ENCODE measurements around the gene VIPR2. TPM values are rescaled to one million over a fixed set of nuclear protein-coding genes. Genes with fewer than 3 reads are reported as not detected.

Gene VIPR2
- total and polyA plus RNA-seq, 2 experiments from 2014 or later: 1.3 to 2.7 TPM

GRCh38 chr7:159042103-159042502 lies 102.6 kb downstream of the VIPR2 start (continued):
- TF ChIP-seq STAT1 (IDR thresholded peaks at IDR 0.05; ENCODE audit: unreplicated experiment): no peak
- TF ChIP-seq ZNF331 (CRISPR knock-in tag; IDR thresholded peaks at IDR 0.05; ENCODE audit: low read depth): no peak
- no peak for TF ChIP-seq NANOG (IDR thresholded peaks at IDR 0.05; ENCODE audit: borderline replicate concordance)
- no peak for TF ChIP-seq POLR2AphosphoS5 (IDR thresholded peaks at IDR 0.05; ENCODE audit: low read depth)
- no peak for TF ChIP-seq EZH2 (IDR thresholded peaks at IDR 0.05; ENCODE audit: low read depth, unreplicated experiment)
- TF ChIP-seq JUNB (IDR thresholded peaks at IDR 0.05; ENCODE audit: unreplicated experiment): no peak
- TF ChIP-seq CREB1 (CRISPR knock-in tag; IDR thresholded peaks at IDR 0.05; ENCODE audit: low read depth): no peak
- no peak for TF ChIP-seq EZH2phosphoT487 (IDR thresholded peaks at IDR 0.05; ENCODE audit: unreplicated experiment)

- no peak overlapping the region for H3K27ac Mint-ChIP-seq
- peaks cover 73% of the 10 kb centered on the region for H3K9me3 Mint-ChIP-seq
- H3K36me3 Mint-ChIP-seq (ENCODE audit: low read depth): peaks cover 6% of the 10 kb centered on the region; the same call in 2 of the 3 replicates
- TF ChIP-seq ZNF114 (CRISPR knock-in tag; IDR thresholded peaks at IDR 0.05) (no peak), POLR2AphosphoS5 (IDR thresholded peaks at IDR 0.05; ENCODE audit: low read depth) (no peak), REST (IDR thresholded peaks at IDR 0.05; ENCODE audit: unreplicated experiment) (no peak), CREB1 (CRISPR knock-in tag; IDR thresholded peaks at IDR 0.05; ENCODE audit: low read depth) (no peak)
- H2AFZ ChIP-seq: no peak overlapping the region
- H3K4me1 ChIP-seq (ENCODE audit: insufficient read depth): no peaks in the 10 kb centered on the region
- H3K4me3 ChIP-seq: no peak overlapping the region
- H3K9me2 ChIP-seq (ENCODE audit: insufficient read depth): 0 out of 2 replicates have a peak, but pooled peaks cover 4% of the 10 kb centered on the region
- no peaks in the 10 kb centered on the region for H3K4me1 Mint-ChIP-seq
- H3K27me3 Mint-ChIP-seq (ENCODE audit: insufficient read depth, low read depth, poor library complexity): peaks cover 7% of the 10 kb centered on the region
- no peaks in the 10 kb centered on the region for H3K27me3 ChIP-seq (ENCODE audit: insufficient read depth)
- H3K27ac ChIP-seq (ENCODE audit: low read depth): no peak overlapping the region
- H3K4me2 ChIP-seq: no peak overlapping the region
- no peak overlapping the region for H3K4me3 Mint-ChIP-seq
- ATAC-seq (no peak), DNase-seq (ENCODE audit: low spot score) (no peak)
- no peaks in the 10 kb centered on the region for H3K36me3 ChIP-seq (ENCODE audit: insufficient read depth)
- H3K79me2 ChIP-seq (replicated peaks; ENCODE audit: insufficient read depth): no peaks in the 10 kb centered on the region
- H4K20me1 ChIP-seq (replicated peaks; ENCODE audit: insufficient read depth): no peaks in the 10 kb centered on the region
- no peaks in the 10 kb centered on the region for H3F3A ChIP-seq (replicated peaks; ENCODE audit: low read depth)
These were observed 103.6 kb downstream of the VIPR2 start for GRCh38 chr7:159040912-159041711.

Data from GM23338 (cell line).